ENCODE results near the gene ZNF518B. TPM values are rescaled to one million over a fixed set of nuclear protein-coding genes. Genes with fewer than 3 reads are reported as not detected.
A peak's percentile ranks its signal among the peaks of the same experiment; 100 is the strongest.

Gene ZNF518B
- total and polyA plus RNA-seq, 7 experiments from 2014 or later: 13.4 to 53.0 (median 30.1) TPM

DNA sequence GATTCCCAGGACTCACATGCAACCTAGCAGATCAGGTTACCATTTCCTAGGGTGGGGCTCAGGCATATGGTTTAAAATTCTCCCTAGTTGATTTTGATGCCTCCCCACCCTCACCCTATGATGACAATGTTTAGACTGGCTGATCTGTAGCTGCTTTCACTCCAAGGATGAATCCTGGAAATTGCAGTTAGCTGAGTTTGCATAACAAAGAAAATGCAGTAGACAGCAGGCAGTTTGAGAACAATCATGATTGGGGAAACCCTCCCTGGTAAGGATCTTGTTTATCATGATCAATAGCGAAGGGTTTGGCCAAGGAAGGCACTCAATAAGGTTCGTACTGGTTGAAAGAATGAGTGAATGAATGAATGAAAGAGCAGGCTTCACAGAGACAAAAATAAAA is 2.1 kb downstream of the ZNF518B start:
- Mint-ChIP-seq H3K4me3 (peak overlapping the region in 9 of 10 donors; percentile 2 to 91 (median 38)), H3K27ac (peak overlapping the region in 3 of 9 donors; percentile 26 to 62 (median 32)), H3K36me3 (peaks cover 36 to 54% (median 52%) of the 10 kb centered on the region in 5 donors), H3K4me1 (peaks cover 7 to 52% (median 39%) of the 10 kb centered on the region in 7 donors), H3K9me3 (peaks cover 4 to 40% (median 11%) of the 10 kb centered on the region in 11 donors), H3K27me3 (peaks cover 0 to 5% (median 0%) of the 10 kb centered on the region in 5 donors)
- H3K9me3 ChIP-seq (ENCODE audit: control insufficient read depth in 2 of 3, low read length in 3 of 3): peaks cover 0 to 9% (median 8%) of the 10 kb centered on the region in 3 experiments
- no peak overlapping the region for H3K4me3 ChIP-seq (ENCODE audit: low read length)
- intact Hi-C loops (cut with micrococcal nuclease): loop anchor here (5.0 to 10.0 kb wide), 4 partner anchors 358 to 850 kb away; no protein-coding TSS in a partner anchor
- no peaks in the 10 kb centered on the region for H3K27me3 ChIP-seq (ENCODE audit: control insufficient read depth in 2 of 2, insufficient read depth in 2 of 2, low read length in 2 of 2)
- ChIA-PET CTCF (no interaction called here), POLR2A (no interaction called here)
- H3K27ac ChIP-seq (ENCODE audit: low read depth, low read length): no peak overlapping the region
- ATAC-seq (no peak), DNase-seq (no peak)
- peaks cover 0 to 39% (median 13%) of the 10 kb centered on the region in 3 experiments for H3K36me3 ChIP-seq (ENCODE audit: control insufficient read depth in 2 of 3, insufficient read depth in 3 of 3, low read length in 3 of 3)
- peaks cover 4 to 15% of the 10 kb centered on the region in 2 donors for H3K4me1 ChIP-seq (ENCODE audit: control insufficient read depth in 2 of 2, insufficient read depth in 2 of 2, low read length in 2 of 2)

DNA sequence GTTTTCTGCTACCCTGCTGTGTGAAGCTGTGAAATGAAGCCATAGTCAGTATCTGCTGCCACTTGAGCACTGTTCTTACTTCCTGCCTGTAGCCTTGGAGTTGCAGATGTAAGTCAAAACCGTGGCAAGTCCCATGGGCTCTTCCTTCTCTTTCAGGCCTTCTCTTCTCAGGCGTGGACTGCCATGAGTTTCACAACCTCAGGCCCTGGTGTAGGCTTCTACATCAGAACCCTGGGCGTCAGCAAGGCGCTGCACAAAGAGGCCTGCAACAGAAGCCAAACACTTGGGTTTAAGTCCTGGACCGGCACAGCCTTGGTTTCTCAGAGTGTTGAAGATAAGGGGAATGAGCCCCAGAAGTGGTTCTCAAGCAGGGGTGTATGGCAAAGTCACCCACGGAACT is 2.5 kb downstream of the ZNF518B start:
- CTCF ChIA-PET: no interaction called here
- no peak overlapping the region for H3K4me3 ChIP-seq (ENCODE audit: low read length)
- peaks cover 0 to 13% (median 8%) of the 10 kb centered on the region in 3 experiments for H3K9me3 ChIP-seq (ENCODE audit: control insufficient read depth in 2 of 3, low read length in 3 of 3)
- DNase-seq (no peak), ATAC-seq (no peak)
- no peaks in the 10 kb centered on the region for H3K27me3 ChIP-seq (ENCODE audit: control insufficient read depth in 2 of 2, insufficient read depth in 2 of 2, low read length in 2 of 2)
- peak overlapping the region in 1 of 9 donors; percentile 58 for H3K27ac Mint-ChIP-seq
- H3K4me1 Mint-ChIP-seq: peaks cover 7 to 50% (median 38%) of the 10 kb centered on the region in 7 donors
- peaks cover 0 to 5% (median 0%) of the 10 kb centered on the region in 5 donors for H3K27me3 Mint-ChIP-seq
- POLR2A ChIA-PET: no interaction called here
- H3K4me3 Mint-ChIP-seq: peak overlapping the region in 1 of 10 donors; percentile 58
- H3K36me3 Mint-ChIP-seq: peaks cover 39 to 58% (median 56%) of the 10 kb centered on the region in 5 donors
- H3K9me3 Mint-ChIP-seq: peaks cover 5 to 44% (median 14%) of the 10 kb centered on the region in 11 donors
- H3K27ac ChIP-seq (ENCODE audit: low read depth, low read length): no peak overlapping the region
- H3K36me3 ChIP-seq (ENCODE audit: control insufficient read depth in 2 of 3, insufficient read depth in 3 of 3, low read length in 3 of 3): peaks cover 0 to 43% (median 13%) of the 10 kb centered on the region in 3 experiments
- H3K4me1 ChIP-seq (ENCODE audit: control insufficient read depth in 2 of 2, insufficient read depth in 2 of 2, low read length in 2 of 2): peaks cover 4 to 15% of the 10 kb centered on the region in 2 donors
- intact Hi-C loops (cut with micrococcal nuclease): loop anchor here (5.0 to 10.0 kb wide), 4 partner anchors 357 to 850 kb away; no protein-coding TSS in a partner anchor

GRCh38 chr4:10454121-10454520 is 3.1 kb downstream of the ZNF518B start:
- H3K27ac Mint-ChIP-seq: peak overlapping the region in 3 of 9 donors; percentile 12 to 42 (median 19)
- CTCF ChIA-PET: no interaction called here

GRCh38 chr4:10448991-10449390 is 8.2 kb downstream of the ZNF518B start:
- Mint-ChIP-seq H3K4me1 (peaks cover 4 to 19% (median 8%) of the 10 kb centered on the region in 7 donors), H3K4me3 (no peak overlapping the region), H3K27ac (no peak overlapping the region), H3K27me3 (no peaks in the 10 kb centered on the region), H3K36me3 (peaks cover 57 to 97% (median 91%) of the 10 kb centered on the region in 5 donors), H3K9me3 (peaks cover 14 to 98% (median 51%) of the 10 kb centered on the region in 11 donors)
- ATAC-seq: no peak
- no peak for DNase-seq
- no peak overlapping the region for H3K27ac ChIP-seq (ENCODE audit: low read depth, low read length)
- POLR2A ChIA-PET: no interaction called here
- H3K9me3 ChIP-seq (ENCODE audit: control insufficient read depth in 2 of 3, low read length in 3 of 3): peaks cover 3 to 51% (median 8%) of the 10 kb centered on the region in 3 experiments
- H3K27me3 ChIP-seq (ENCODE audit: control insufficient read depth in 2 of 2, insufficient read depth in 2 of 2, low read length in 2 of 2): no peaks in the 10 kb centered on the region
- H3K36me3 ChIP-seq (ENCODE audit: control insufficient read depth in 2 of 3, insufficient read depth in 3 of 3, low read length in 3 of 3): peaks cover 11 to 56% (median 19%) of the 10 kb centered on the region in 3 experiments
- CTCF ChIA-PET: no interaction called here
- intact Hi-C loops (cut with micrococcal nuclease): no loop called here
- no peak overlapping the region for H3K4me3 ChIP-seq (ENCODE audit: low read length)
- no peaks in the 10 kb centered on the region for H3K4me1 ChIP-seq (ENCODE audit: control insufficient read depth in 2 of 2, insufficient read depth in 2 of 2, low read length in 2 of 2)

More at GRCh38 chr4:10454121-10454520, 3.1 kb downstream of the ZNF518B start:
- POLR2A ChIA-PET: no interaction called here
- Histone ChIP-seq H3K36me3 (ENCODE audit: control insufficient read depth in 2 of 3, insufficient read depth in 3 of 3, low read length in 3 of 3) (peaks cover 0 to 43% (median 13%) of the 10 kb centered on the region in 3 experiments), H3K27ac (ENCODE audit: low read depth, low read length) (no peak overlapping the region), H3K4me3 (ENCODE audit: low read length) (no peak overlapping the region), H3K4me1 (ENCODE audit: control insufficient read depth in 2 of 2, insufficient read depth in 2 of 2, low read length in 2 of 2) (peaks cover 4 to 15% of the 10 kb centered on the region in 2 donors), H3K27me3 (ENCODE audit: control insufficient read depth in 2 of 2, insufficient read depth in 2 of 2, low read length in 2 of 2) (no peaks in the 10 kb centered on the region), H3K9me3 (ENCODE audit: control insufficient read depth in 2 of 3, low read length in 3 of 3) (peaks cover 0 to 15% (median 8%) of the 10 kb centered on the region in 3 experiments)
- intact Hi-C loops (cut with micrococcal nuclease): loop anchor here in 1 of 2 donors (10.0 kb wide), 1 partner anchor 849 kb away; no protein-coding TSS in a partner anchor
- DNase-seq (no peak), ATAC-seq (no peak)
- peaks cover 0 to 4% (median 0%) of the 10 kb centered on the region in 5 donors for H3K27me3 Mint-ChIP-seq
- peaks cover 44 to 64% (median 62%) of the 10 kb centered on the region in 5 donors for H3K36me3 Mint-ChIP-seq
- H3K4me1 Mint-ChIP-seq: peaks cover 7 to 48% (median 33%) of the 10 kb centered on the region in 7 donors
- peak overlapping the region in 5 of 10 donors; percentile 4 to 76 (median 35) for H3K4me3 Mint-ChIP-seq
- H3K9me3 Mint-ChIP-seq: peaks cover 5 to 50% (median 19%) of the 10 kb centered on the region in 11 donors

GRCh38 chr4:10442976-10443375 is 14.2 kb downstream of the ZNF518B start:
- CTCF ChIA-PET: no interaction called here
- H3K36me3 Mint-ChIP-seq: peaks cover 36 to 73% (median 68%) of the 10 kb centered on the region in 5 donors
- POLR2A ChIA-PET: interaction anchor here (0.8 kb wide), 1 partner anchor 325 kb away, joined by 3 read pairs; no protein-coding TSS in a partner anchor
- H3K27me3 Mint-ChIP-seq: no peaks in the 10 kb centered on the region
- Histone ChIP-seq H3K9me3 (ENCODE audit: control insufficient read depth in 2 of 3, low read length in 3 of 3) (peaks cover 6 to 60% (median 8%) of the 10 kb centered on the region in 3 experiments), H3K4me1 (ENCODE audit: control insufficient read depth in 2 of 2, insufficient read depth in 2 of 2, low read length in 2 of 2) (no peaks in the 10 kb centered on the region), H3K4me3 (ENCODE audit: low read length) (no peak overlapping the region), H3K27ac (ENCODE audit: low read depth, low read length) (no peak overlapping the region), H3K27me3 (ENCODE audit: control insufficient read depth in 2 of 2, insufficient read depth in 2 of 2, low read length in 2 of 2) (no peaks in the 10 kb centered on the region), H3K36me3 (ENCODE audit: control insufficient read depth in 2 of 3, insufficient read depth in 3 of 3, low read length in 3 of 3) (peaks cover 7 to 26% (median 11%) of the 10 kb centered on the region in 3 experiments)
- intact Hi-C loops (cut with micrococcal nuclease): no loop called here
- DNase-seq (no peak), ATAC-seq (no peak)
- peaks cover 16 to 93% (median 52%) of the 10 kb centered on the region in 11 donors for H3K9me3 Mint-ChIP-seq
- no peak overlapping the region for H3K4me3 Mint-ChIP-seq
- H3K27ac Mint-ChIP-seq: no peak overlapping the region
- H3K4me1 Mint-ChIP-seq: peaks cover 0 to 9% (median under 1%) of the 10 kb centered on the region in 7 donors

- ATAC-seq: no peak
- POLR2A ChIA-PET: interaction anchor here (0.7 kb wide), 2 partner anchors 14 to 291 kb away, joined by 3 read pairs; no protein-coding TSS in a partner anchor
- Histone ChIP-seq H3K36me3 (ENCODE audit: control insufficient read depth in 2 of 3, insufficient read depth in 3 of 3, low read length in 3 of 3) (peaks cover 7 to 17% (median 11%) of the 10 kb centered on the region in 3 experiments), H3K4me1 (ENCODE audit: control insufficient read depth in 2 of 2, insufficient read depth in 2 of 2, low read length in 2 of 2) (no peaks in the 10 kb centered on the region), H3K27ac (ENCODE audit: low read depth, low read length) (no peak overlapping the region), H3K9me3 (ENCODE audit: control insufficient read depth in 2 of 3, low read length in 3 of 3) (peaks cover 6 to 48% (median 8%) of the 10 kb centered on the region in 3 experiments), H3K4me3 (ENCODE audit: low read length) (no peak overlapping the region), H3K27me3 (ENCODE audit: control insufficient read depth in 2 of 2, insufficient read depth in 2 of 2, low read length in 2 of 2) (no peaks in the 10 kb centered on the region)
- intact Hi-C loops (cut with micrococcal nuclease): no loop called here
- Mint-ChIP-seq H3K4me3 (no peak overlapping the region), H3K4me1 (peaks cover 0 to 6% (median 0%) of the 10 kb centered on the region in 7 donors), H3K27ac (no peak overlapping the region), H3K27me3 (no peaks in the 10 kb centered on the region), H3K36me3 (peaks cover 26 to 62% (median 56%) of the 10 kb centered on the region in 5 donors), H3K9me3 (peaks cover 10 to 78% (median 46%) of the 10 kb centered on the region in 11 donors)
- no peak for DNase-seq
- CTCF ChIA-PET: no interaction called here
These were observed 15.7 kb downstream of the ZNF518B start for GRCh38 chr4:10441512-10441911.
